GM18502 (cell line): ENCODE results near the gene LEP.
"Not testable (repeated sequence)": the region's sequence is repeated elsewhere in the genome, so short reads cannot be mapped to it uniquely, and the experiment has no call there.

Experiments used
- ATAC-seq: cut with Tn5 transposase; IDR thresholded peaks from one replicate; pipeline ENCODE4 v1.9.1; 2021; ENCODE audit warnings: mild to moderate bottlenecking; ENCODE audit not compliant: unreplicated experiment, poor library complexity

LEP gene

DNA sequence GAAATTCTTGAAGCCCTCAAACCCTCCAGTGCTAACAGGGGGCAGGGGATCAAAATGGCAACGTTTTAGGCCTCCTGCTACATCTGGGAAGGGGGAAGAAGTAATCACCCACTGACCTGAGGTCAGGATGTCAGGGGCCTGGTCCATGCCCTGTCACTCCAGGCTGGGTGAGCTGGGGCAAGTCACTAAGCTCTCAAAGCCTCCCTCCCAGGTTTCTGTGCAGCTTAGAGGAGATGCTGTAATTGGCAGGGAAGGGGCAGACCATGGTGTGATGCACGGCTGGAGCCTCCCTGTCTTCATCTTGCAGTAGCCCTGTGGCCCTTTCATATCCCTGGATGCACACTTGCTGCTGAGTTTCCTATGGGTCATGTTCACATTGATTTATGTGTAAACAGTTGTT lies 27.2 kb downstream of the LEP start:
- ATAC-seq: no peak

GRCh38 chr7:128270826-128271272 lies 29.8 kb downstream of the LEP start:
- ATAC-seq: no peak

DNA sequence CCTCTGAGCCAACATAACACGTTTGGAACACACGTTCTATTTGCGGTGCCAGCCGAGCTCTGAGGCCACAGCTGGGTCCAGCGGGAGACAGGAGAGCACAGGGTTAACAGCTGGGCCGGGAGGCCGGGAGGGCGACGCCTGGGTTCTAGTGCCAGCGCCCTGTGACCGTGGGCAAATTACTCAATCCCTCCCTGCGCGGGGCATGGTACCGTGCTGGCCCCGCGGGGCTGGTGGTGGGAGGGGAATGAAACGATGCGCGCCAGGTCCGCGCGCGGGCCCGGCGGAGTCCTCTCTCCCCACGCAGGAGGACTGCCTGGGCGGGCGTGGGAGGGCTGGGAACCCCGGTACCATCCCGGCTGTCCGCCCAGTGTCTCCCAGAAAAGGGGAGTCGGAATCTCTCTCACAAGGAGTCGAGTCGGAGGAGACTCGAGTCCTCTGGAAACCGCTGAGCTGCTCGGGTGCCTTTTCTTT lies 30.4 kb downstream of the LEP start:
- ATAC-seq: no peak

GRCh38 chr7:128271942-128272481 lies 30.9 kb downstream of the LEP start:
- no peak for ATAC-seq

- ATAC-seq: no peak
Observed at GRCh38 chr7:128274246-128274883, 33.3 kb downstream of the LEP start.

- ATAC-seq: no peak
Observed at GRCh38 chr7:128274884-128275603, 34.0 kb downstream of the LEP start.

GRCh38 chr7:128275681-128276080 lies 34.6 kb downstream of the LEP start:
- ATAC-seq: no peak

GRCh38 chr7:128278366-128278765 lies 37.3 kb downstream of the LEP start:
- no peak for ATAC-seq

- ATAC-seq: no peak
Observed at GRCh38 chr7:128279124-128279713, 38.1 kb downstream of the LEP start.

DNA sequence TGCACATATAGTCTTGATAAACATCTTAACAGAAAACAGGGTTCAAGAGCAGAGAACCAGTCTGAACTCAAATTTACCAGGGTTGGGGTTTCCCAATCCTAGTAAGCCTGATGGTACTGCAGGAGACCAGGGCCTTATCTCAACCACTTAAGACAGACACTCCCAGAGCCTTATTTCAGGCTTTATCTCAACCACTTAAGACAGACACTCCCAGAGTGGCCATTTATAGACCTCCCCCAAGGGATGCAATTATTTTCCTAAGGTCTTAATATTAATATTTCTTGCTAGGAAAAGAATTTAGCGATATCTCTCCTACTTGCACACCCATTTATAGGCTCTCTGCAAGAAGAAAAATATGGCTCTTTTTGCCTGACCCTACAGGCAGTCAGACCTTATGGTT lies 39.4 kb downstream of the LEP start:
- ATAC-seq: not testable (repeated sequence)

GRCh38 chr7:128281605-128282380 lies 40.7 kb downstream of the LEP start:
- no peak for ATAC-seq

- ATAC-seq: no peak
Observed at GRCh38 chr7:128284102-128284501, 43.0 kb downstream of the LEP start.

- ATAC-seq: no peak
Observed at GRCh38 chr7:128287556-128287955, 46.5 kb downstream of the LEP start.

- ATAC-seq: not testable (repeated sequence)
Observed at GRCh38 chr7:128298004-128298403, 56.9 kb downstream of the LEP start.

GRCh38 chr7:128299109-128299607 lies 58.1 kb downstream of the LEP start:
- ATAC-seq: no peak

GRCh38 chr7:128302139-128302538 lies 61.1 kb downstream of the LEP start:
- ATAC-seq: no peak

GRCh38 chr7:128303133-128303532 lies 62.1 kb downstream of the LEP start:
- ATAC-seq: no peak

GRCh38 chr7:128303643-128304042 lies 62.6 kb downstream of the LEP start:
- ATAC-seq: no peak

DNA sequence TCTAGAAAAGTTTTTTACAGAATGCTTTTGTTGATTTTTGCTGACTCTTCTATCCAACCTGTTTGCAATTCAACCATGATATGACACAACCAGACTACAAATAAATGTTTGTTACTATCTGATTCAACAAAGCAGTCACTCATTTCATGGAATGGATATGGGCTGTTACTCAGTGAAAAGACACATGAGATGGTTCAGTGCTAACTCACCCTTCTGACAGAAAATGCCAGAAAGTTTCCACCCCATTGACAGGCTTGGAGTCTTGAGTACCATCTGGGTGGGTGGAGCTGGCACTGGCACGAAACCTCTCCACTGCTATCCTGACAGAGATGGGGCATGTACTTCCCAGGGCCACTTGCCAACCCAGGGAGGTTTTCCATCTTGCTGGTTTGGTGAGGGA lies 63.1 kb downstream of the LEP start:
- no peak for ATAC-seq

DNA sequence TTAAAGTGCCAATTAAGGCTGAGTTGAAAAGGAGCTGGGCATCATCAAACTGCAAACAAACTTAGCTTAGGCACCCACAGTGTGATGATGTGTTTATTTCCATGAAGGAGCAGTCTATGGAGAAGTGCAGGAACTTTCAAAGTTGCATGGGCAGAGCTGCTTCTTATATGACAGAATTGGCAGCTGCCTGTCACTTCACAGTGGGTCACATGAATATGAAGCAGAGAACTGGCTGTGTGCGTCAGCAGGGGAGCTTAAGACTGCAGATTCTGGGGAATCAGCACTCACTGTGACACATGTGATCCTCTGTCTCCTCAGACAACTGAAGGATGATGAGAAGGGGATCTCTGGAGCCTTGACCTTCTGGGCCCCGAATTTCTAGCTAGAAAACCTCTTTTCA lies 66.0 kb downstream of the LEP start:
- ATAC-seq: no peak
